Stimulated activated CD4-positive, alpha-beta T cell treated with anti-CD3 and anti-CD28 coated beads, Interleukin-1b, Interleukin-23, amount 100 ng/mL, for 48 hours (primary cell): ENCODE data around the gene SLCO3A1.
"Not testable (repeated sequence)": the region's sequence is repeated elsewhere in the genome, so short reads cannot be mapped to it uniquely, and the experiment has no call there.

Experiments
- DNase-seq: peaks from one replicate; pipeline ENCODE4 v3.0.0-alpha.2; 2020

SLCO3A1 gene

GRCh38 chr15:92044203-92044909 is 190.8 kb downstream of the SLCO3A1 start:
- DNase-seq, result no peak

- no peak for DNase-seq
These were observed 194.4 kb downstream of the SLCO3A1 start for GRCh38 chr15:92047900-92048299.

- DNase-seq, result no peak
These were observed 195.2 kb downstream of the SLCO3A1 start for GRCh38 chr15:92048739-92049138.

GRCh38 chr15:92049290-92049989 is 195.9 kb downstream of the SLCO3A1 start:
- DNase-seq, result no peak

- DNase-seq, result no peak
These were observed 196.9 kb downstream of the SLCO3A1 start for GRCh38 chr15:92050220-92050898.

GRCh38 chr15:92051716-92052115 is 198.2 kb downstream of the SLCO3A1 start:
- DNase-seq, result no peak

GRCh38 chr15:92053753-92054316 is 200.3 kb downstream of the SLCO3A1 start:
- no peak for DNase-seq

GRCh38 chr15:92056875-92057274 is 203.4 kb downstream of the SLCO3A1 start:
- DNase-seq, result no peak

GRCh38 chr15:92059036-92059970 is 205.8 kb downstream of the SLCO3A1 start:
- no peak for DNase-seq

- DNase-seq, result not testable (repeated sequence)
These were observed 206.4 kb downstream of the SLCO3A1 start for GRCh38 chr15:92059971-92060311.

GRCh38 chr15:92061511-92062195 is 208.1 kb downstream of the SLCO3A1 start:
- no peak for DNase-seq

- DNase-seq, result no peak
These were observed 209.0 kb downstream of the SLCO3A1 start for GRCh38 chr15:92062505-92062904.

- DNase-seq, result no peak
These were observed 214.6 kb downstream of the SLCO3A1 start for GRCh38 chr15:92068121-92068520.

- DNase-seq, result peak; percentile 49
These were observed 216.1 kb downstream of the SLCO3A1 start for GRCh38 chr15:92069308-92070250.

- DNase-seq, result not testable (repeated sequence)
These were observed 216.7 kb downstream of the SLCO3A1 start for GRCh38 chr15:92070251-92070650.

- no peak for DNase-seq
These were observed 217.6 kb downstream of the SLCO3A1 start for GRCh38 chr15:92071045-92071634.

- no peak for DNase-seq
These were observed 219.7 kb downstream of the SLCO3A1 start for GRCh38 chr15:92073044-92073785.

- no peak for DNase-seq
These were observed 220.6 kb downstream of the SLCO3A1 start for GRCh38 chr15:92074101-92074500.

- no peak for DNase-seq
These were observed 221.1 kb downstream of the SLCO3A1 start for GRCh38 chr15:92074646-92075045.

- no peak for DNase-seq
These were observed 222.3 kb downstream of the SLCO3A1 start for GRCh38 chr15:92075764-92076163.
